ENCODE data around the gene COPS7A. TPM values are rescaled to one million over a fixed set of nuclear protein-coding genes. Genes with fewer than 3 reads are reported as not detected.
A peak's percentile ranks its signal among the peaks of the same experiment; 100 is the strongest.

Gene COPS7A
- total RNA-seq, 2 experiments from 2014 or later = 29.5 to 36.8 TPM

GRCh38 chr12:6757028-6757690 is 33.3 kb downstream of the COPS7A start:
- DNase-seq = no peak
- CTCF ChIA-PET = interaction anchor here (1.0 to 1.4 kb wide), 3 partner anchors 9 to 92 kb away, joined by 4 to 8 read pairs (median 4); partner anchors contain the start of gene PTMS
- Mint-ChIP-seq H3K27me3 (peaks cover 6% of the 10 kb centered on the region), H3K36me3 (ENCODE audit: low read depth) (peaks cover 2% of the 10 kb centered on the region), H3K9me3 (no peaks in the 10 kb centered on the region), H3K4me3 (no peak overlapping the region), H3K27ac (no peak overlapping the region), H3K4me1 (peaks cover 23% of the 10 kb centered on the region)
- POLR2A ChIA-PET = no interaction called here

- H3K27me3 Mint-ChIP-seq = peaks cover 11% of the 10 kb centered on the region
- no peak for DNase-seq
- H3K36me3 Mint-ChIP-seq (ENCODE audit: low read depth) = no peaks in the 10 kb centered on the region
- H3K27ac Mint-ChIP-seq = no peak overlapping the region
- H3K4me3 Mint-ChIP-seq = no peak overlapping the region
- no peaks in the 10 kb centered on the region for H3K9me3 Mint-ChIP-seq
- ChIA-PET CTCF (interaction anchor here (1.0 to 2.2 kb wide), 8 partner anchors 8 to 93 kb away, joined by 3 to 8 read pairs (median 4); partner anchors contain the start of genes CD4, LAG3, PTMS and USP5), POLR2A (interaction anchor here (0.7 kb wide), 1 partner anchor 109 kb away, joined by 3 read pairs; no protein-coding TSS in a partner anchor)
- peaks cover 18% of the 10 kb centered on the region for H3K4me1 Mint-ChIP-seq
These were observed 34.8 kb downstream of the COPS7A start for GRCh38 chr12:6758506-6759095.

- H3K4me1 Mint-ChIP-seq = peaks cover 24% of the 10 kb centered on the region
- H3K4me3 Mint-ChIP-seq = no peak overlapping the region
- no peak overlapping the region for H3K27ac Mint-ChIP-seq
- no peak for DNase-seq
- no peaks in the 10 kb centered on the region for H3K36me3 Mint-ChIP-seq (ENCODE audit: low read depth)
- H3K27me3 Mint-ChIP-seq = peaks cover 20% of the 10 kb centered on the region
- H3K9me3 Mint-ChIP-seq = no peaks in the 10 kb centered on the region
- ChIA-PET CTCF (interaction anchor here (0.5 to 2.2 kb wide), 9 partner anchors 8 to 66 kb away, joined by 3 to 8 read pairs (median 5); partner anchors contain the start of gene LAG3), POLR2A (no interaction called here)
These were observed 35.9 kb downstream of the COPS7A start for GRCh38 chr12:6759741-6760140.

GRCh38 chr12:6763380-6763779 is 39.5 kb downstream of the COPS7A start:
- peaks cover 41% of the 10 kb centered on the region for H3K4me1 Mint-ChIP-seq
- CTCF ChIA-PET = interaction anchor here (0.7 to 1.6 kb wide), 6 partner anchors 9 to 39 kb away, joined by 3 to 5 read pairs (median 3); partner anchors contain the start of genes COPS7A, LAG3 and MLF2
- peaks cover 43% of the 10 kb centered on the region for H3K27me3 Mint-ChIP-seq
- POLR2A ChIA-PET = no interaction called here
- H3K27ac Mint-ChIP-seq = no peak overlapping the region
- H3K9me3 Mint-ChIP-seq = no peaks in the 10 kb centered on the region
- H3K4me3 Mint-ChIP-seq = no peak overlapping the region
- no peak for DNase-seq
- peaks cover 3% of the 10 kb centered on the region for H3K36me3 Mint-ChIP-seq (ENCODE audit: low read depth)

- POLR2A ChIA-PET = no interaction called here
- CTCF ChIA-PET = interaction anchor here (0.7 to 8.8 kb wide), 8 partner anchors 8 to 108 kb away, joined by 3 to 120 read pairs (median 4); partner anchors contain the start of genes LAG3, MLF2 and SPSB2
- Mint-ChIP-seq H3K4me3 (peak overlapping the region; percentile 12), H3K27ac (no peak overlapping the region), H3K4me1 (peaks cover 40% of the 10 kb centered on the region), H3K36me3 (ENCODE audit: low read depth) (peaks cover 3% of the 10 kb centered on the region), H3K27me3 (peaks cover 50% of the 10 kb centered on the region), H3K9me3 (no peaks in the 10 kb centered on the region)
- DNase-seq = peak; percentile 62
These were observed 40.4 kb downstream of the COPS7A start for GRCh38 chr12:6764011-6764828.

GRCh38 chr12:6765048-6765633 is 41.3 kb downstream of the COPS7A start:
- DNase-seq = no peak
- H3K9me3 Mint-ChIP-seq = no peaks in the 10 kb centered on the region
- ChIA-PET CTCF (interaction anchor here (0.5 to 8.8 kb wide), 9 partner anchors 12 to 360 kb away, joined by 3 to 120 read pairs (median 4); partner anchors contain the start of genes COPS7A, MLF2 and SPSB2), POLR2A (no interaction called here)
- H3K27ac Mint-ChIP-seq = peak overlapping the region; percentile 12
- H3K36me3 Mint-ChIP-seq (ENCODE audit: low read depth) = peaks cover 3% of the 10 kb centered on the region
- H3K27me3 Mint-ChIP-seq = peaks cover 48% of the 10 kb centered on the region
- H3K4me3 Mint-ChIP-seq = peak overlapping the region; percentile 63
- peaks cover 40% of the 10 kb centered on the region for H3K4me1 Mint-ChIP-seq

- peak within 1 kb of the TSS; percentile 81 for H3K4me3 Mint-ChIP-seq
- no peaks in the 10 kb centered on the region for H3K9me3 Mint-ChIP-seq
- CTCF ChIA-PET = interaction anchor here (0.5 to 8.8 kb wide), 29 partner anchors 8 to 359 kb away, joined by 3 to 120 read pairs (median 4); partner anchors contain the start of genes CD4, CDCA3, COPS7A and MLF2
- peaks cover 3% of the 10 kb centered on the region for H3K36me3 Mint-ChIP-seq (ENCODE audit: low read depth)
- H3K27me3 Mint-ChIP-seq = peaks cover 45% of the 10 kb centered on the region
- H3K27ac Mint-ChIP-seq = peak within 1 kb of the TSS; percentile 81
- POLR2A ChIA-PET = interaction anchor here (1.0 kb wide), 1 partner anchor 227 kb away, joined by 3 read pairs; no protein-coding TSS in a partner anchor
- no peak for DNase-seq
- peaks cover 42% of the 10 kb centered on the region for H3K4me1 Mint-ChIP-seq
These were observed 42.1 kb downstream of the COPS7A start, which contains the start of gene PTMS for GRCh38 chr12:6765634-6766581. TSS of gene PTMS (plus strand) at chr12:6766363. CDS start at chr12:6766706, 343 bp downstream.

- ChIA-PET POLR2A (interaction anchor here (1.0 kb wide), 1 partner anchor 228 kb away, joined by 3 read pairs; no protein-coding TSS in a partner anchor), CTCF (interaction anchor here (0.6 to 8.8 kb wide), 26 partner anchors 9 to 229 kb away, joined by 3 to 120 read pairs (median 4); partner anchors contain the start of genes CD4, CDCA3, COPS7A and MLF2)
- Mint-ChIP-seq H3K27me3 (peaks cover 44% of the 10 kb centered on the region), H3K27ac (peak overlapping the region; percentile 81), H3K4me3 (peak overlapping the region; percentile 81), H3K9me3 (no peaks in the 10 kb centered on the region), H3K36me3 (ENCODE audit: low read depth) (peaks cover 3% of the 10 kb centered on the region), H3K4me1 (peaks cover 51% of the 10 kb centered on the region)
- peak; percentile 49 for DNase-seq
These were observed 43.0 kb downstream of the COPS7A start for GRCh38 chr12:6766651-6767349.

GRCh38 chr12:6767353-6768319 is 43.8 kb downstream of the COPS7A start:
- ChIA-PET POLR2A (no interaction called here), CTCF (interaction anchor here (0.6 to 8.8 kb wide), 17 partner anchors 8 to 189 kb away, joined by 3 to 120 read pairs (median 5); partner anchors contain the start of genes CD4, COPS7A, MLF2 and P3H3)
- H3K9me3 Mint-ChIP-seq = no peaks in the 10 kb centered on the region
- peaks cover 3% of the 10 kb centered on the region for H3K36me3 Mint-ChIP-seq (ENCODE audit: low read depth)
- no peak for DNase-seq
- peak overlapping the region; percentile 81 for H3K4me3 Mint-ChIP-seq
- peaks cover 58% of the 10 kb centered on the region for H3K4me1 Mint-ChIP-seq
- H3K27me3 Mint-ChIP-seq = peaks cover 41% of the 10 kb centered on the region
- H3K27ac Mint-ChIP-seq = peak overlapping the region; percentile 81

- H3K27me3 Mint-ChIP-seq = peaks cover 40% of the 10 kb centered on the region
- POLR2A ChIA-PET = no interaction called here
- no peak for DNase-seq
- H3K4me3 Mint-ChIP-seq = no peak overlapping the region
- H3K9me3 Mint-ChIP-seq = no peaks in the 10 kb centered on the region
- H3K4me1 Mint-ChIP-seq = peaks cover 65% of the 10 kb centered on the region
- CTCF ChIA-PET = interaction anchor here (1.9 to 8.8 kb wide), 3 partner anchors 9 to 16 kb away, joined by 5 to 120 read pairs (median 77); partner anchors contain the start of gene MLF2
- H3K36me3 Mint-ChIP-seq (ENCODE audit: low read depth) = peaks cover 3% of the 10 kb centered on the region
- H3K27ac Mint-ChIP-seq = no peak overlapping the region
These were observed 44.6 kb downstream of the COPS7A start for GRCh38 chr12:6768437-6768914.

All from activated CD4-positive, alpha-beta T cell treated with anti-CD3 and anti-CD28 coated beads, Interleukin-2, amount 10 ng/mL, durations not matched to agents 7 days and 5 days (primary cell).